ENCODE data around the gene TSPAN4. TPM values are rescaled to one million over a fixed set of nuclear protein-coding genes. Genes with fewer than 3 reads are reported as not detected.
A peak's percentile ranks its signal among the peaks of the same experiment; 100 is the strongest.

TSPAN4 gene
- total and polyA plus RNA-seq, 2 of the 13 experiments (the other 11 are each of a cell fraction or from before 2014, with no cell fraction given) = 31.7 to 68.3 TPM

DNA sequence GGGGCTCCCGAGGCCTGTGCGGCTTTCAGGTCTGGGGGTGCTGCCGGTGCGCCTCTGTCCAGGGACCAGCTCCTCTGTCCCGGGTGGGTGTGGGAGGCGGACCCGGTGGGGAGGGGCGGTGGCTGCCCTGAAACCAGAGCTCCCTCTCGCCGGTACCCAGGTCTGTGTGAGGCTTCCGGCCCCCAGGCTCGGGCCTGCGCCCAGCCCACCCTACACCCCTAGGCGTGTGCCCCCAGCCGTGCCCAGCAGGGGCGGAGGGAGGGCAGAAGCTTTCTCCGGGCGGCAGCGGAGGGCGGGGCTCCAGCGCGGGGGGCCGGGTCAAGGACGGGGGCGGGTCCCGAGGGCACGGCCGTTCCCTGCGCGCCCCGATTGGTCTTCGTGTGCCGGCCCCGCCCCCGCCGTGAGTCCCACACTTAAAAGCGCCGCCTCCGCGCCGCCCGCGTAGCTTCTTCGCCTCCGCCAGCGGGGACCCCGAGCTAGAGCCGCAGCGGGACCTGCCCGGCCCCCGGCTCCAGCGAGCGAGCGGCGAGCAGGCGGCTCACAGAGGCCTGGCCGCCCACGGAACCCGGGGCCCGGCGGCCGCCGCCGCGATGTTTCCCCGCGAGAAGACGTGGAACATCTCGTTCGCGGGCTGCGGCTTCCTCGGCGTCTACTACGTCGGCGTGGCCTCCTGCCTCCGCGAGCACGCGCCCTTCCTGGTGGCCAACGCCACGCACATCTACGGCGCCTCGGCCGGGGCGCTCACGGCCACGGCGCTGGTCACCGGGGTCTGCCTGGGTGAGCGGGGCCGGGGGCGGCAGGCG is 23.3 kb upstream of the TSPAN4 start (continued):
- TF ChIP-seq, protein P1, sequence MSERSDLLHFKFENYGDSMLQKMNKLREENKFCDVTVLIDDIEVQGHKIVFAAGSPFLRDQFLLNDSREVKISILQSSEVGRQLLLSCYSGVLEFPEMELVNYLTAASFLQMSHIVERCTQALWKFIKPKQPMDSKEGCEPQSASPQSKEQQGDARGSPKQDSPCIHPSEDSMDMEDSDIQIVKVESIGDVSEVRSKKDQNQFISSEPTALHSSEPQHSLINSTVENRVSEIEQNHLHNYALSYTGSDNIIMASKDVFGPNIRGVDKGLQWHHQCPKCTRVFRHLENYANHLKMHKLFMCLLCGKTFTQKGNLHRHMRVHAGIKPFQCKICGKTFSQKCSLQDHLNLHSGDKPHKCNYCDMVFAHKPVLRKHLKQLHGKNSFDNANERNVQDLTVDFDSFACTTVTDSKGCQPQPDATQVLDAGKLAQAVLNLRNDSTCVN (CRISPR knock-in tag; IDR thresholded peaks at IDR 0.05; ENCODE audit: borderline replicate concordance) = no peak
- TF ChIP-seq ZBTB42 (CRISPR knock-in tag; IDR thresholded peaks at IDR 0.05) = 0 out of 2 replicates have a peak, but pooled peaks have one; percentile 3
- TF ChIP-seq, protein P2, sequence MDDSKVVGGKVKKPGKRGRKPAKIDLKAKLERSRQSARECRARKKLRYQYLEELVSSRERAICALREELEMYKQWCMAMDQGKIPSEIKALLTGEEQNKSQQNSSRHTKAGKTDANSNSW (CRISPR knock-in tag; IDR thresholded peaks at IDR 0.05; ENCODE audit: borderline replicate concordance) = no peak; the same call in 1 of the 2 replicates
- no peak for TF ChIP-seq RCOR2 (CRISPR knock-in tag; IDR thresholded peaks at IDR 0.05)
- no peak for TF ChIP-seq NFIC (IDR thresholded peaks at IDR 0.05; ENCODE audit: low read length)
- no peak for TF ChIP-seq ZSCAN31 (CRISPR knock-in tag; IDR thresholded peaks at IDR 0.05; ENCODE audit: low read depth)
- TF ChIP-seq, protein P3, sequence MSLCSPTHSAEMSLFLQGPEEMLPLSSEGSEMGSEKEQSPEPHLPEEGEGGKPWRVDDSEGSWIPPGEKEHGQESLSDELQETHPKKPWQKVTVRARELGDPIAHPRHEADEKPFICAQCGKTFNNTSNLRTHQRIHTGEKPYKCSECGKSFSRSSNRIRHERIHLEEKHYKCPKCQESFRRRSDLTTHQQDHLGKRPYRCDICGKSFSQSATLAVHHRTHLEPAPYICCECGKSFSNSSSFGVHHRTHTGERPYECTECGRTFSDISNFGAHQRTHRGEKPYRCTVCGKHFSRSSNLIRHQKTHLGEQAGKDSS (CRISPR knock-in tag; IDR thresholded peaks at IDR 0.05; ENCODE audit: borderline replicate concordance, low read depth) = 0 out of 2 replicates have a peak, but pooled peaks have one; percentile 68
- TF ChIP-seq ZNF451 (CRISPR knock-in tag; IDR thresholded peaks at IDR 0.05) = no peak
- peak; percentile 39; the same call in 1 of the 2 replicates for TF ChIP-seq PHF8 (CRISPR knock-in tag; IDR thresholded peaks at IDR 0.05)
- peak; percentile 31; the same call in 1 of the 2 replicates for TF ChIP-seq GABPB1 (CRISPR knock-in tag; IDR thresholded peaks at IDR 0.05)
- TF ChIP-seq, protein P4, sequence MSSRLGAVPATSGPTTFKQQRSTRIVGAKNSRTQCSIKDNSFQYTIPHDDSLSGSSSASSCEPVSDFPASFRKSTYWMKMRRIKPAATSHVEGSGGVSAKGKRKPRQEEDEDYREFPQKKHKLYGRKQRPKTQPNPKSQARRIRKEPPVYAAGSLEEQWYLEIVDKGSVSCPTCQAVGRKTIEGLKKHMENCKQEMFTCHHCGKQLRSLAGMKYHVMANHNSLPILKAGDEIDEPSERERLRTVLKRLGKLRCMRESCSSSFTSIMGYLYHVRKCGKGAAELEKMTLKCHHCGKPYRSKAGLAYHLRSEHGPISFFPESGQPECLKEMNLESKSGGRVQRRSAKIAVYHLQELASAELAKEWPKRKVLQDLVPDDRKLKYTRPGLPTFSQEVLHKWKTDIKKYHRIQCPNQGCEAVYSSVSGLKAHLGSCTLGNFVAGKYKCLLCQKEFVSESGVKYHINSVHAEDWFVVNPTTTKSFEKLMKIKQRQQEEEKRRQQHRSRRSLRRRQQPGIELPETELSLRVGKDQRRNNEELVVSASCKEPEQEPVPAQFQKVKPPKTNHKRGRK (CRISPR knock-in tag; IDR thresholded peaks at IDR 0.05) = no peak
- TF ChIP-seq FOXO1 (CRISPR knock-in tag; IDR thresholded peaks at IDR 0.05) = no peak; the same call in 1 of the 2 replicates
- no peak for TF ChIP-seq ZNF550 (CRISPR knock-in tag; IDR thresholded peaks at IDR 0.05; ENCODE audit: borderline replicate concordance)
- TF ChIP-seq ZMYM4 (CRISPR knock-in tag; IDR thresholded peaks at IDR 0.05) = no peak; the same call in 1 of the 2 replicates
- TF ChIP-seq ZNF678 (CRISPR knock-in tag; IDR thresholded peaks at IDR 0.05) = no peak
- no peak for TF ChIP-seq ZNF10 (CRISPR knock-in tag; IDR thresholded peaks at IDR 0.05; ENCODE audit: borderline replicate concordance, low read depth)
- TF ChIP-seq ZFYVE20 (CRISPR knock-in tag; IDR thresholded peaks at IDR 0.05; ENCODE audit: borderline replicate concordance, low read depth) = 0 out of 2 replicates have a peak, but pooled peaks have one; percentile 40
- TF ChIP-seq GATA4 (IDR thresholded peaks at IDR 0.05; ENCODE audit: borderline replicate concordance, low read depth) = peak; percentile 49; the same call in 1 of the 2 replicates
- TF ChIP-seq ZNF333 (CRISPR knock-in tag; IDR thresholded peaks at IDR 0.05; ENCODE audit: borderline replicate concordance) = no peak
- no peak for TF ChIP-seq ARNT (IDR thresholded peaks at IDR 0.05)
- TF ChIP-seq HOXA9 (CRISPR knock-in tag; IDR thresholded peaks at IDR 0.05; ENCODE audit: borderline replicate concordance) = no peak
- TF ChIP-seq, protein P5, sequence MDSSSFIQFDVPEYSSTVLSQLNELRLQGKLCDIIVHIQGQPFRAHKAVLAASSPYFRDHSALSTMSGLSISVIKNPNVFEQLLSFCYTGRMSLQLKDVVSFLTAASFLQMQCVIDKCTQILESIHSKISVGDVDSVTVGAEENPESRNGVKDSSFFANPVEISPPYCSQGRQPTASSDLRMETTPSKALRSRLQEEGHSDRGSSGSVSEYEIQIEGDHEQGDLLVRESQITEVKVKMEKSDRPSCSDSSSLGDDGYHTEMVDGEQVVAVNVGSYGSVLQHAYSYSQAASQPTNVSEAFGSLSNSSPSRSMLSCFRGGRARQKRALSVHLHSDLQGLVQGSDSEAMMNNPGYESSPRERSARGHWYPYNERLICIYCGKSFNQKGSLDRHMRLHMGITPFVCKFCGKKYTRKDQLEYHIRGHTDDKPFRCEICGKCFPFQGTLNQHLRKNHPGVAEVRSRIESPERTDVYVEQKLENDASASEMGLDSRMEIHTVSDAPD (CRISPR knock-in tag; IDR thresholded peaks at IDR 0.05) = no peak
